Astrocyte (in vitro differentiated cells and primary cell): ENCODE data around the gene NPEPL1. TPM values are rescaled to one million over a fixed set of nuclear protein-coding genes. Genes with fewer than 3 reads are reported as not detected.

ENCODE experiments used
- DNase-seq: peaks from one replicate; pipeline ENCODE4 v3.0.0-alpha.2; 2010; ENCODE audit warnings: low read depth
- FAIRE-seq: peaks from 2 replicates; lab custom pipeline; 2011; peaks lifted over from hg19 to GRCh38; lab: Jason Lieb, UNC
- H2AFZ ChIP-seq: 2 replicates; pipeline ENCODE4 v1.6.0; 2012; ENCODE audit warnings: low read depth, low read length, inconsistent platforms
- H3K27ac ChIP-seq: 2 replicates; pipeline ENCODE4 v1.5.1; 2011; ENCODE audit warnings: low read depth, low read length, inconsistent platforms
- H3K27me3 ChIP-seq: 2 replicates; pipeline ENCODE4 v1.6.0; 2011; ENCODE audit warnings: low read length, inconsistent platforms; ENCODE audit not compliant: insufficient read depth
- H3K36me3 ChIP-seq: 2 replicates; pipeline ENCODE4 v1.5.1; 2011; ENCODE audit warnings: low read length, inconsistent platforms; ENCODE audit not compliant: insufficient read depth
- H3K4me1 ChIP-seq: 2 replicates; pipeline ENCODE4 v1.5.1; 2011; ENCODE audit warnings: low read length, inconsistent platforms; ENCODE audit not compliant: insufficient read depth
- H3K4me2 ChIP-seq: 2 replicates; pipeline ENCODE4 v1.6.0; 2012; ENCODE audit warnings: low read length, inconsistent platforms
- H3K4me3 ChIP-seq: 2 replicates; pipeline ENCODE4 v1.5.1; 2011; ENCODE audit warnings: low read depth, mild to moderate bottlenecking, low read length, inconsistent platforms; ENCODE audit not compliant: insufficient read depth
- H3K79me2 ChIP-seq: 2 replicates; pipeline ENCODE4 v1.6.0; 2012; ENCODE audit warnings: mild to moderate bottlenecking, low read length, inconsistent platforms; ENCODE audit not compliant: insufficient read depth
- H3K9ac ChIP-seq: 2 replicates; pipeline ENCODE4 v1.6.0; 2012; ENCODE audit warnings: mild to moderate bottlenecking, low read length, inconsistent platforms
- H3K9me3 ChIP-seq: 2 replicates; pipeline ENCODE4 v1.5.1; 2012; ENCODE audit warnings: low read depth, mild to moderate bottlenecking, low read length, inconsistent platforms; ENCODE audit not compliant: insufficient read depth
- H4K20me1 ChIP-seq: 2 replicates; pipeline ENCODE4 v1.6.0; 2012; ENCODE audit warnings: low read length, inconsistent platforms; ENCODE audit not compliant: insufficient read depth
- H3K27ac Mint-ChIP-seq: one replicate; pipeline ENCODE4 v1.8.0; 2021; ENCODE audit warnings: mild to moderate bottlenecking, mixed read lengths; ENCODE audit not compliant: unreplicated experiment
- H3K27me3 Mint-ChIP-seq: one replicate; pipeline ENCODE4 v1.8.0; 2021; ENCODE audit warnings: low read depth, mixed read lengths; ENCODE audit not compliant: unreplicated experiment
- H3K36me3 Mint-ChIP-seq: one replicate; pipeline ENCODE4 v1.8.0; 2021; ENCODE audit warnings: low read depth, mixed read lengths; ENCODE audit not compliant: unreplicated experiment
- H3K4me1 Mint-ChIP-seq: one replicate; pipeline ENCODE4 v1.8.0; 2021; ENCODE audit warnings: low read depth, mixed read lengths; ENCODE audit not compliant: unreplicated experiment
- H3K4me3 Mint-ChIP-seq: one replicate; pipeline ENCODE4 v1.8.0; 2021; ENCODE audit warnings: mild to moderate bottlenecking, moderate library complexity, mixed read lengths; ENCODE audit not compliant: unreplicated experiment
- H3K9me3 Mint-ChIP-seq: one replicate; pipeline ENCODE4 v1.8.0; 2021; ENCODE audit warnings: mild to moderate bottlenecking, mixed read lengths; ENCODE audit not compliant: unreplicated experiment
- EZH2 ChIP-seq: IDR thresholded peaks from 2 replicates; pipeline ENCODE4 v1.6.1; 2012; ENCODE audit warnings: mild to moderate bottlenecking, low read length, inconsistent platforms; ENCODE audit not compliant: insufficient read depth
- total RNA-seq: library from RNA; stranded (reverse); gene quantifications from 2 replicates; pipeline ENCODE4 v1.2.1, GENCODE V29; 2021
- TF ChIP-seq, protein P1 (sequence below): IDR thresholded peaks from 2 replicates; pipeline ENCODE4 v1.5.1; 2011; ENCODE audit warnings: low read depth, mild to moderate bottlenecking, inconsistent platforms, low read length, moderate library complexity; ENCODE audit not compliant: insufficient read depth

The NPEPL1 gene
- total RNA-seq, 1 donor from 2014 or later, result 27.1 TPM

GRCh38 chr20:58716476-58717277, 24.1 kb downstream of the NPEPL1 start:
- H3K4me3 Mint-ChIP-seq, result no peak overlapping the region
- Histone ChIP-seq H3K4me2 (no peak overlapping the region), H3K4me1 (no peaks in the 10 kb centered on the region), H3K9me3 (no peaks in the 10 kb centered on the region), H2AFZ (no peak overlapping the region), H3K4me3 (no peak overlapping the region), H3K9ac (no peak overlapping the region), H3K27ac (no peak overlapping the region), H3K27me3 (peaks cover 9% of the 10 kb centered on the region), H3K36me3 (no peaks in the 10 kb centered on the region), H3K79me2 (no peaks in the 10 kb centered on the region), H4K20me1 (no peaks in the 10 kb centered on the region)
- H3K27me3 Mint-ChIP-seq, result peaks cover 14% of the 10 kb centered on the region
- no peaks in the 10 kb centered on the region for H3K4me1 Mint-ChIP-seq
- FAIRE-seq (no peak), DNase-seq (no peak)
- peaks cover 2% of the 10 kb centered on the region for H3K9me3 Mint-ChIP-seq
- no peaks in the 10 kb centered on the region for H3K36me3 Mint-ChIP-seq
- H3K27ac Mint-ChIP-seq, result no peak overlapping the region
- TF ChIP-seq, protein P1, sequence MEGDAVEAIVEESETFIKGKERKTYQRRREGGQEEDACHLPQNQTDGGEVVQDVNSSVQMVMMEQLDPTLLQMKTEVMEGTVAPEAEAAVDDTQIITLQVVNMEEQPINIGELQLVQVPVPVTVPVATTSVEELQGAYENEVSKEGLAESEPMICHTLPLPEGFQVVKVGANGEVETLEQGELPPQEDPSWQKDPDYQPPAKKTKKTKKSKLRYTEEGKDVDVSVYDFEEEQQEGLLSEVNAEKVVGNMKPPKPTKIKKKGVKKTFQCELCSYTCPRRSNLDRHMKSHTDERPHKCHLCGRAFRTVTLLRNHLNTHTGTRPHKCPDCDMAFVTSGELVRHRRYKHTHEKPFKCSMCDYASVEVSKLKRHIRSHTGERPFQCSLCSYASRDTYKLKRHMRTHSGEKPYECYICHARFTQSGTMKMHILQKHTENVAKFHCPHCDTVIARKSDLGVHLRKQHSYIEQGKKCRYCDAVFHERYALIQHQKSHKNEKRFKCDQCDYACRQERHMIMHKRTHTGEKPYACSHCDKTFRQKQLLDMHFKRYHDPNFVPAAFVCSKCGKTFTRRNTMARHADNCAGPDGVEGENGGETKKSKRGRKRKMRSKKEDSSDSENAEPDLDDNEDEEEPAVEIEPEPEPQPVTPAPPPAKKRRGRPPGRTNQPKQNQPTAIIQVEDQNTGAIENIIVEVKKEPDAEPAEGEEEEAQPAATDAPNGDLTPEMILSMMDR, result no peak
- no peak for TF ChIP-seq EZH2

DNA sequence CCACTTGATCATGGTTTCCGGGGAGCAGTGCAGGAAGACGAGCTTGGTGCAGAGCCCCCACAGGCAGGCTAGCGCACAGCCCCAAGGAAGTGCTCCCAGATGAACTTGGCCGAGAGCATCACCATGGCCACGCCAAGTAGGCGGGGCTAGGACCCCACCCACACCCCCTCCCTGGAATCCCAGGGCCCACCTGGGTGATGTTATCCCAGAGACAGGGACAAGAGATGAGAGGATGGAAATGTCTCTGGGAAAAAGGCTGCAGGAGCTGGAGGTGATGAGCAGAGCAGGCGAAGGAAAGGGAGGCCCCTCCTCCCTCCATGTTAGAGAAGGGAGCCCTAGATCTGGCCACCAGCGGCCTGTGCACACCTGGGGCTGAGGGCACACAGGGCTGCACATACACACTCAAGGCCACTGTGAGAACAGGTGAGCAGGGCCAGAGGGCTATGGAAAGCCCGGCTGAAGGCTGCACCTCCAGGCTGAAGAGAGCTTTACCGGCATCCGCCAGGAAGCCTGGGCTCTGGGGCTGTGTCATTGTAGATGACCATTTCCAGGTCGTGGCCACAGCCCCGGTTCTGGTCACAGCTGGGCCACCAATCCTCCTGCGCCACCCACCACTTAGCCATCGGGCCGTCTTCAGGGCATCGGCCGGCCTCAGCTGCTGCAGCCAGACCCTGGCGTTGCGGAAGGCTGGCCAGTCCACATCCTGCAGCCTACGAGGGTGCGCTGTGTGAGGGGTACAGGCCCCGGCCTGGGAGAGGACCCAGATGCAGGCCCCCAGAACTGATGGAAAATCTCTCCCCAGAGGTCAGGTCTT, 24.9 kb downstream of the NPEPL1 start:
- H3K27ac ChIP-seq, result no peak overlapping the region
- DNase-seq (no peak), FAIRE-seq (no peak)
- Mint-ChIP-seq H3K27ac (no peak overlapping the region), H3K4me3 (no peak overlapping the region), H3K9me3 (peaks cover 6% of the 10 kb centered on the region), H3K4me1 (no peaks in the 10 kb centered on the region), H3K27me3 (peaks cover 20% of the 10 kb centered on the region), H3K36me3 (peaks cover 2% of the 10 kb centered on the region)
- H3K9ac ChIP-seq, result no peak overlapping the region
- no peaks in the 10 kb centered on the region for H3K79me2 ChIP-seq
- H3K4me3 ChIP-seq, result no peak overlapping the region
- no peaks in the 10 kb centered on the region for H3K36me3 ChIP-seq
- H4K20me1 ChIP-seq, result no peaks in the 10 kb centered on the region
- no peak overlapping the region for H2AFZ ChIP-seq
- TF ChIP-seq EZH2, result no peak
- TF ChIP-seq, protein P1, result no peak
- peaks cover 11% of the 10 kb centered on the region for H3K27me3 ChIP-seq
- H3K4me1 ChIP-seq, result no peaks in the 10 kb centered on the region
- no peaks in the 10 kb centered on the region for H3K9me3 ChIP-seq
- no peak overlapping the region for H3K4me2 ChIP-seq
